PFSK-1 (cell line): Measurements from ENCODE around the gene VAV3.

Experiments used
- POLR2AphosphoS5 ChIP-seq: IDR thresholded peaks from 2 replicates; pipeline ENCODE4 v1.6.1; 2012; ENCODE audit warnings: low read depth, mild to moderate bottlenecking, control low read depth, low read length, moderate library complexity
- TAF1 ChIP-seq: IDR thresholded peaks from 2 replicates; pipeline ENCODE4 v1.6.1; 2012; ENCODE audit warnings: low read length, control low read depth, borderline replicate concordance; ENCODE audit not compliant: insufficient read depth
- TF ChIP-seq, protein P1 (sequence below), 2 experiments: IDR thresholded peaks; 2 replicates each; pipeline versions ENCODE4 v1.6.1 to v1.8.0; 2011 to 2012; ENCODE audit warnings: low read depth in 2 of 2, low read length in 2 of 2, control low read depth in 1 of 2, inconsistent platforms in 1 of 2, mild to moderate bottlenecking in 1 of 2, moderate library complexity in 1 of 2; ENCODE audit not compliant: insufficient read depth in 1 of 2

- TF ChIP-seq TAF1, result no peak
- TF ChIP-seq, protein P1, sequence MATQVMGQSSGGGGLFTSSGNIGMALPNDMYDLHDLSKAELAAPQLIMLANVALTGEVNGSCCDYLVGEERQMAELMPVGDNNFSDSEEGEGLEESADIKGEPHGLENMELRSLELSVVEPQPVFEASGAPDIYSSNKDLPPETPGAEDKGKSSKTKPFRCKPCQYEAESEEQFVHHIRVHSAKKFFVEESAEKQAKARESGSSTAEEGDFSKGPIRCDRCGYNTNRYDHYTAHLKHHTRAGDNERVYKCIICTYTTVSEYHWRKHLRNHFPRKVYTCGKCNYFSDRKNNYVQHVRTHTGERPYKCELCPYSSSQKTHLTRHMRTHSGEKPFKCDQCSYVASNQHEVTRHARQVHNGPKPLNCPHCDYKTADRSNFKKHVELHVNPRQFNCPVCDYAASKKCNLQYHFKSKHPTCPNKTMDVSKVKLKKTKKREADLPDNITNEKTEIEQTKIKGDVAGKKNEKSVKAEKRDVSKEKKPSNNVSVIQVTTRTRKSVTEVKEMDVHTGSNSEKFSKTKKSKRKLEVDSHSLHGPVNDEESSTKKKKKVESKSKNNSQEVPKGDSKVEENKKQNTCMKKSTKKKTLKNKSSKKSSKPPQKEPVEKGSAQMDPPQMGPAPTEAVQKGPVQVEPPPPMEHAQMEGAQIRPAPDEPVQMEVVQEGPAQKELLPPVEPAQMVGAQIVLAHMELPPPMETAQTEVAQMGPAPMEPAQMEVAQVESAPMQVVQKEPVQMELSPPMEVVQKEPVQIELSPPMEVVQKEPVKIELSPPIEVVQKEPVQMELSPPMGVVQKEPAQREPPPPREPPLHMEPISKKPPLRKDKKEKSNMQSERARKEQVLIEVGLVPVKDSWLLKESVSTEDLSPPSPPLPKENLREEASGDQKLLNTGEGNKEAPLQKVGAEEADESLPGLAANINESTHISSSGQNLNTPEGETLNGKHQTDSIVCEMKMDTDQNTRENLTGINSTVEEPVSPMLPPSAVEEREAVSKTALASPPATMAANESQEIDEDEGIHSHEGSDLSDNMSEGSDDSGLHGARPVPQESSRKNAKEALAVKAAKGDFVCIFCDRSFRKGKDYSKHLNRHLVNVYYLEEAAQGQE (IDR thresholded peaks at IDR 0.05; ENCODE audit: insufficient read depth in 1 of 2, low read depth in 2 of 2, low read length in 2 of 2), result no peak
- no peak for TF ChIP-seq POLR2AphosphoS5
Measured at GRCh38 chr1:107682467-107682866, 282.5 kb downstream of the VAV3 start.
